Measurements from ENCODE around the gene PTPRM. TPM values are rescaled to one million over a fixed set of nuclear protein-coding genes. Genes with fewer than 3 reads are reported as not detected.

Gene PTPRM
- total RNA-seq, 2 donors from 2014 or later, result 80.1 to 106 TPM

- Histone ChIP-seq H3K27me3 (no peaks in the 10 kb centered on the region), H3K36me3 (no peaks in the 10 kb centered on the region), H3K27ac (no peak overlapping the region), H3K4me3 (no peak overlapping the region), H3K9me3 (no peaks in the 10 kb centered on the region), H3K4me1 (no peaks in the 10 kb centered on the region)
- TF ChIP-seq CTCF (IDR thresholded peaks at IDR 0.05), result no peak
- DNase-seq (ENCODE audit: low spot score), result no peak
Measured at GRCh38 chr18:8448130-8448529, 881.0 kb downstream of the PTPRM start.

GRCh38 chr18:8450013-8450412 is 882.9 kb downstream of the PTPRM start:
- Histone ChIP-seq H3K4me3 (no peak overlapping the region), H3K4me1 (no peaks in the 10 kb centered on the region), H3K36me3 (no peaks in the 10 kb centered on the region), H3K9me3 (no peaks in the 10 kb centered on the region), H3K27ac (no peak overlapping the region), H3K27me3 (no peaks in the 10 kb centered on the region)
- peak in 1 of 2 donors; percentile 44 for TF ChIP-seq CTCF (IDR thresholded peaks at IDR 0.05)
- DNase-seq (ENCODE audit: low spot score), result no peak

GRCh38 chr18:8450898-8451665 is 884.0 kb downstream of the PTPRM start:
- H3K27me3 ChIP-seq, result no peaks in the 10 kb centered on the region
- no peak for DNase-seq (ENCODE audit: low spot score)
- TF ChIP-seq CTCF (IDR thresholded peaks at IDR 0.05), result no peak
- H3K9me3 ChIP-seq, result no peaks in the 10 kb centered on the region
- no peaks in the 10 kb centered on the region for H3K4me1 ChIP-seq
- H3K36me3 ChIP-seq, result no peaks in the 10 kb centered on the region
- no peak overlapping the region for H3K4me3 ChIP-seq
- H3K27ac ChIP-seq, result peak overlapping the region in 1 of 2 donors; percentile 41

DNA sequence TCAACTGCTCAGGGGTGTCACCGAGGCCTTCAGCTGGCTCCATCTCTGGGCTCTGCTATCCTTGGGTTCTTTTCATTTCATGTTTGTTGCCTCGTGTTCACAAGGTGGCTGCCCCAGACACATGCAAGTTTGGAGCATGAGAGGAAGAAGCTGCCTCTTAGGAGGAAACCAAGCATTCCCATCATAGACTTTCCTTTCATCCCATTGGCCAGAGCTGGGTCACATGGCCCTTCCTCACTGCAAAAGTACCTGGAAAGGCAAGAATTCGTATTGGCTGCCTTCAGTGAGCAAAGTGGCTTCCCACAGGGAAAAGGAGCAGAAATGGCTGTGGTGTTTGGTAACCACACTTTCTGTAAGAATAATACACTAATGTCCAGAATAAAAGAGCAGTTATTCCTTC is 886.4 kb downstream of the PTPRM start:
- no peak overlapping the region for H3K4me3 ChIP-seq
- DNase-seq (ENCODE audit: low spot score), result no peak
- no peaks in the 10 kb centered on the region for H3K27me3 ChIP-seq
- no peaks in the 10 kb centered on the region for H3K9me3 ChIP-seq
- H3K36me3 ChIP-seq, result no peaks in the 10 kb centered on the region
- TF ChIP-seq CTCF (IDR thresholded peaks at IDR 0.05), result no peak
- no peaks in the 10 kb centered on the region for H3K4me1 ChIP-seq
- H3K27ac ChIP-seq, result no peak overlapping the region

DNA sequence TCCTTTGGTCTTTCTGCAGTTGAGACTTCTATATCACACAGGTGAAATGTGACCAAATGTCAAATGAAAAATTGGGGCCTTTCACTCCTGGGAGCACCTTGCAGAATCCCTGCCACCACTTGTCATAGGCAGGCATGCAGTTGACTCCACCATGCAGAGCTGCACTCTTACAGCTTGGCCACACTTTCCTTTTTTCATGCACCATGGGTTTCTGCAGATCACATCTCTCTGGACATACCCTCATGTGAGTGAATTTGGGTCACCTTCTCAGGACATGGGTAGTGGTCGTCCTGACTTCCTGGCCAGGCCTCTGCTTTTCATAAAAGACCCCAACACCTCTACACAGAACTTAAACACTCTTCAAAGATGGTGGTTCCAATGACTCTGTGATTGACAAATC is 887.0 kb downstream of the PTPRM start:
- DNase-seq (ENCODE audit: low spot score), result no peak
- H3K9me3 ChIP-seq, result no peaks in the 10 kb centered on the region
- no peaks in the 10 kb centered on the region for H3K27me3 ChIP-seq
- H3K4me3 ChIP-seq, result no peak overlapping the region
- no peak for TF ChIP-seq CTCF (IDR thresholded peaks at IDR 0.05)
- H3K27ac ChIP-seq, result no peak overlapping the region
- no peaks in the 10 kb centered on the region for H3K36me3 ChIP-seq
- H3K4me1 ChIP-seq, result no peaks in the 10 kb centered on the region

Data from right atrium auricular region (tissue), 2 donors.